GM19023 (cell line): ENCODE results near the gene LMOD3.

ENCODE experiments used
- ATAC-seq: cut with Tn5 transposase; IDR thresholded peaks from one replicate; pipeline ENCODE4 v1.9.1; 2021; ENCODE audit warnings: mild to moderate bottlenecking, moderate library complexity; ENCODE audit not compliant: unreplicated experiment

LMOD3 gene

GRCh38 chr3:69094467-69095205 lies 27.8 kb downstream of the LMOD3 start:
- ATAC-seq = no peak

- ATAC-seq = peak; percentile 74
These were observed 30.3 kb downstream of the LMOD3 start for GRCh38 chr3:69092030-69092516.

- ATAC-seq = no peak
These were observed 30.9 kb downstream of the LMOD3 start for GRCh38 chr3:69091389-69092029.

- no peak for ATAC-seq
These were observed 32.4 kb downstream of the LMOD3 start for GRCh38 chr3:69090021-69090420.

GRCh38 chr3:69088063-69088462 lies 34.3 kb downstream of the LMOD3 start:
- no peak for ATAC-seq

- ATAC-seq = no peak
These were observed 35.2 kb downstream of the LMOD3 start for GRCh38 chr3:69087030-69087791.

- ATAC-seq = no peak
These were observed 36.3 kb downstream of the LMOD3 start for GRCh38 chr3:69085833-69086722.

GRCh38 chr3:69085168-69085832 lies 37.1 kb downstream of the LMOD3 start:
- peak; percentile 2 for ATAC-seq

- peak; percentile 55 for ATAC-seq
These were observed 37.8 kb downstream of the LMOD3 start, which contains the start of gene ARL6IP5 for GRCh38 chr3:69084326-69085167. ARL6IP5 (plus strand) TSS chr3:69084937; CDS start chr3:69085048, 111 bp downstream.

- ATAC-seq = peak; percentile 51
These were observed 39.6 kb downstream of the LMOD3 start for GRCh38 chr3:69082805-69083204.

- ATAC-seq = no peak
These were observed 40.0 kb downstream of the LMOD3 start for GRCh38 chr3:69082361-69082760.

- ATAC-seq = no peak
These were observed 40.7 kb downstream of the LMOD3 start for GRCh38 chr3:69081583-69082262.

- ATAC-seq = peak; percentile 50
These were observed 42.0 kb downstream of the LMOD3 start, which contains the start of gene UBA3 for GRCh38 chr3:69080233-69080920. UBA3 (minus strand) TSS chr3:69080365; CDS start chr3:69080353, 12 bp downstream.

- peak; percentile 14 for ATAC-seq
These were observed 42.9 kb downstream of the LMOD3 start for GRCh38 chr3:69079269-69080159.

GRCh38 chr3:69072928-69073327 lies 49.5 kb downstream of the LMOD3 start:
- no peak for ATAC-seq

- ATAC-seq = no peak
These were observed 56.3 kb downstream of the LMOD3 start for GRCh38 chr3:69066121-69066520.
